Vagina (tissue), 2 donors: Measurements from ENCODE around the gene ABHD12B.

Experiments used
- POLR2AphosphoS5 ChIP-seq, 2 donors: sonication (generic); formaldehyde crosslinking; IDR thresholded peaks; one replicate each; pipeline ENCODE4 v1.9.0; 2017; ENCODE audit warnings: antibody characterized with exemption in 2 of 2, mild to moderate bottlenecking in 2 of 2, low read depth in 1 of 2; ENCODE audit not compliant: insufficient read depth in 1 of 2
- TF ChIP-seq, protein P1 (sequence below), 3 experiments: fragments of 450-650 bp in 2 of 3; fragments of 200-600 bp in 1 of 3; sonication (generic) in 1 of 3; IDR thresholded peaks; one replicate each; pipeline ENCODE4 v1.5.1; 2017 to 2019; ENCODE audit warnings: antibody characterized with exemption in 3 of 3, mild to moderate bottlenecking in 2 of 3, moderate library complexity in 2 of 3

DNA sequence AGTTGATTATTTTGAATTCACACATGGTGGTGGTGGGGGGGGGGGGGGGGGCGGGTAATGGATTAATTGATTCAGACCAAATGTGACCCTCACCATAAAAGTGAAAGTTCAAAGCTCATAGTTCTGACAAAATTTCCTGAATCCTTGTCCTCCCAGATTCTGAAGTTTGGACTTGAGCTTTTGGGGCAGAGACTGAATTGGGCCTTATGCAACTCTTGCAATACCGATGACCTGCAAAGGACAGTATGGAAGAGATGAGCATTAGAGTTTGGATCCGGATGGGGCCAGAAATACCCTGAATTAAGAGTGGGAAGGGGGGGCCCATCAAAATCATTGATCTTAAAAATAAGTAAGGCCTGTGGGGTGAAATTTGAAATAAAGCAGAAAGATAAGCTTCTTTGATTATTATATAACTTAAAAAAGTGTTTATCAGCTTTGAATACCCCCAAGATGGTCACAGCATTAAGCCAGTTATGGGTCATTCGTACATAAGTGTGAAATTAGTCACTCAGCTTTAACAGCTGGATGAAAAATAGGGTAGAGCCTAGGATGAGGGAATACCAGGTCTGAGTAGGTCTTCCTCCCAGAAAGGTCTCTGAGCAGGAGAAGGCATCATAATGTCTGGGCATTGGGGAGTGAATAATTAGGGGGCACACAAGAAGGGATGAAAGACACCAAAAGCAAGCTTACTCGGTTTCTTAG is 74.5 kb downstream of the ABHD12B start:
- TF ChIP-seq, protein P1, sequence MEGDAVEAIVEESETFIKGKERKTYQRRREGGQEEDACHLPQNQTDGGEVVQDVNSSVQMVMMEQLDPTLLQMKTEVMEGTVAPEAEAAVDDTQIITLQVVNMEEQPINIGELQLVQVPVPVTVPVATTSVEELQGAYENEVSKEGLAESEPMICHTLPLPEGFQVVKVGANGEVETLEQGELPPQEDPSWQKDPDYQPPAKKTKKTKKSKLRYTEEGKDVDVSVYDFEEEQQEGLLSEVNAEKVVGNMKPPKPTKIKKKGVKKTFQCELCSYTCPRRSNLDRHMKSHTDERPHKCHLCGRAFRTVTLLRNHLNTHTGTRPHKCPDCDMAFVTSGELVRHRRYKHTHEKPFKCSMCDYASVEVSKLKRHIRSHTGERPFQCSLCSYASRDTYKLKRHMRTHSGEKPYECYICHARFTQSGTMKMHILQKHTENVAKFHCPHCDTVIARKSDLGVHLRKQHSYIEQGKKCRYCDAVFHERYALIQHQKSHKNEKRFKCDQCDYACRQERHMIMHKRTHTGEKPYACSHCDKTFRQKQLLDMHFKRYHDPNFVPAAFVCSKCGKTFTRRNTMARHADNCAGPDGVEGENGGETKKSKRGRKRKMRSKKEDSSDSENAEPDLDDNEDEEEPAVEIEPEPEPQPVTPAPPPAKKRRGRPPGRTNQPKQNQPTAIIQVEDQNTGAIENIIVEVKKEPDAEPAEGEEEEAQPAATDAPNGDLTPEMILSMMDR (IDR thresholded peaks at IDR 0.05) = no peak
- TF ChIP-seq POLR2AphosphoS5 (IDR thresholded peaks at IDR 0.05; ENCODE audit: insufficient read depth in 1 of 2, low read depth in 1 of 2) = no peak
